ENCODE measurements around the gene ATPAF1.

Gene ATPAF1

DNA sequence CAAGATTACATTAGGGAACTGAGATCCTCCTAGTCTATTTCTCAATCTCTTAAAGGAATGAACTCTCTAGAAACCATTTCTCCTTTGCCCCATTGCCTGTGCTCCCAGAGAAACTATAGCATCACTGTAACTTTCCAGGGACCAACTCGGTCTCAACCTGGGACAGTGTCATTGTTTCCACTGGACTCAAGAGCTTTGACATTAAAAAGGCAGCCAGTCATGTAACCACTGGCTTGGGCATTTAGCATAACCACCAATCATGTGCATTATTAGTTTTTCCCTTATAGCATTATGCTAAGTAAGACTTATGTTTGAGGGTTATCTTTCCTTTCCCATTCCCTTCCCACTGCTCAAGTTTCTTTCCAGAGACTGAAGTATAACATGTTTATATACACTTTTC is 21.7 kb upstream of the ATPAF1 start:
- FAIRE-seq (no peak), DNase-seq (ENCODE audit: insufficient read length, low spot score) (no peak)
- TF ChIP-seq POLR2A (IDR thresholded peaks at IDR 0.05; ENCODE audit: low read depth, low read length): no peak

DNA sequence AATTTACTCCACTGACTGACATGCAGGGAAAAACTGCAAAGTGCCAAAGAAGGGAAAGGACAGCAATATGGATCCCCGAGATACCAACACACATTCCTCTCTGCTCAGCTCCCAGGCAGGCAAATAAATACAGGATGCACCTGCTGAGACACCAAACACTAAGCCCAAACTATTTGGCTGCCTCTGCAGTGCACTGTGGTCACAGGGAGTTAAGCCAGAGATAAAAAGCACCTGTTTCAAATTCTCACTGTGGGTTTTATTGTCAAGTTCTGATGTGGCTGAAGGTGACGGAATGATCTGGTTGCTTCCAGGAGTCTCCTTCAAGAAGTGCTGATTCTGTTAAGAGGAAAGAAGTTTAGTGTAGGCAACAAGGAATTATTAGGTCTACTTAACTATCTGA is 21.2 kb upstream of the ATPAF1 start:
- no peak for TF ChIP-seq POLR2A (IDR thresholded peaks at IDR 0.05; ENCODE audit: low read depth, low read length)
- FAIRE-seq: no peak

DNA sequence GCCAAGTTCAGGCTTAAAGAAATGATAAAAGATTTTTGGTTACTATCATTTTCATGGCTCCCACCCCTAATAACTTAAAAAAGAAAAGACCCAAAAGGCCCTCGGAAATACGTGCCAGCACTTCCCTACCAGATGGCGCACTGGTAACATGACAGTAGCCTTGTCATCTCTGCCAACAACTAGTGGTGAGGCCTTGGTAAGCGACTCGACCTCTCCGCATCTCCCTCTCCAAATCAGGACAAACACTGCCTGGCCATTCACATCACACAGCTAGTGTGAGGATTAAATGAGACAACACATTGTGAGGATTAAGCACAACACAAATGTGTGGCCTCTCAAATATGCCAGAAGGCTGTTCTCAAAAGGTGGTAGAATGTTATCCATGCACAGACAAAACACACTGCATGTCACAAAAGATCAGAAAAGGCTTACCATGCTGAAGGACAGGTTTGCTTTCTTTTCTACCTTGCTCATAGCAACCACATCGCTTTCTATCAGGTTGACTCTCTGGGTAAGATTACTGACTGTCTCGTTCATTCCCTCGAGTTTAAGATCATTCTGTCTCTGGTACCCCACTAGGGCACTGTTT is 19.9 kb upstream of the ATPAF1 start:
- TF ChIP-seq POLR2A (IDR thresholded peaks at IDR 0.05; ENCODE audit: low read depth, low read length): no peak
- DNase-seq (ENCODE audit: insufficient read length, low spot score): no peak
- no peak for FAIRE-seq

More for the DNA sequence above, 21.2 kb upstream of the ATPAF1 start:
- no peak for DNase-seq (ENCODE audit: insufficient read length, low spot score)

DNA sequence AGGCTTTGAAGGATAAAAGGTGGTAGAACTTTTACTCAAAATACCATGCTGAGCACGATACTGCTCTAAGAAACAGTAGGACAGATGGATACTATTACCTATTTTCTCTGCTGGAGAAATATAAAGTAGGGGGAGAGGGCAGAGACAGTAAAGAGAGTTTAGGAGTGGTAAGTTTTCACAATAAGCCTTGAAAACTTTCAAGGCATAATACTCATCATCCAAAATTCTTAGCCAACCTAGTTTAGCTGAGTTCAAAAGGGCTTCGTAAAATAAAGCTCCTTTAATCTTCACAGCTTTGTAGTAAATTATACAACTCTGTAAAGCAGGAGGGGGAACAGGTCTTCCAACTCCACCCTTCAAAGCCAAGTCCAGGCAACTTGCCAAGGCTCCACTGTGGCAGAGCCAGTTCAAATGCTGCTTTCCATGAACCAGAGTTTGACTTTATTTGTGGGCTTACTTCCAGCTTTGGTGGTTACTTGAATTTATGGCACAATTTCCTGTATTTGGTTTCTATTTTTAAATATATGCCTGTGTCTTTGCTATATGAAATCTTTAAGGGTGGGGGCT is 19.0 kb upstream of the ATPAF1 start:
- FAIRE-seq (no peak), DNase-seq (ENCODE audit: insufficient read length, low spot score) (no peak)
- no peak for TF ChIP-seq POLR2A (IDR thresholded peaks at IDR 0.05; ENCODE audit: low read depth, low read length)

DNA sequence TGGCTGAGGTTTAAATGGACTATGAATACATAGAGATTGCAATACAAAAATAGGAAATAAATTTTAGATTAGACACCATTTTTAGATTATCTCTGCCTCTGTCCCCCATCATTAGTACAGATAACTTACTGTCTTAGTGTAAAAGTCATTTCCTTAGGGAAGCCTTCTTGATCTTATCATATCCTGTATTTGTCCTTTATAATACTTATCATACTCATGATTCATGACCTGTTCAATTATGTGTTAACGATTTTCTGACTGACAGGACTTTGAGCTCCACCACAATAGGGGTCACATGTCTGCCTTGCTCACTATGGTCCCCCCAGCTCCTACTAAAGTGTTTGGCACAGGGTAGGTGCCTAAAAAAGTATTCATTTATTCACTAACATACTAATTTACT is 18.1 kb upstream of the ATPAF1 start:
- FAIRE-seq: no peak
- no peak for TF ChIP-seq POLR2A (IDR thresholded peaks at IDR 0.05; ENCODE audit: low read depth, low read length)

DNA sequence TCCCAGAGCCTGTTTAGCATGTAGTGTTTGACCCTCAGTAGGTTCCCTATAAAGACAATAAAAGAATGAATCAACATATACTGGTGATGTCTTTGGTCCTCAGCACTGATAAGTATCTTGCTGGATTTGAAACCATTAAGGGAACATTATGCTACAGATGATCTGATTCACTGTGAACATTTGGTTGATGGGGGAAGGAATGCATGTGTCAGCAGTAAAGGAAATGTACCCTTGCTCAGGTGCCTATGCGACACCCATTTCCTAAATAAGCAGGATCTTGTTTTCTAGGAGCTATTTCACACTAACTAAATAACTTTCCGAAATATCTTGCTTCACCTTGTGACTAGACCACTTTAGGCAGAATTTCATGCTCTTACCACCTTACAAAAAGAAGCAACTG is 16.5 kb upstream of the ATPAF1 start:
- FAIRE-seq: peak; percentile 43
- no peak for DNase-seq (ENCODE audit: insufficient read length, low spot score)
- no peak for TF ChIP-seq POLR2A (IDR thresholded peaks at IDR 0.05; ENCODE audit: low read depth, low read length)

More for the DNA sequence above, 18.1 kb upstream of the ATPAF1 start:
- no peak for DNase-seq (ENCODE audit: insufficient read length, low spot score)

DNA sequence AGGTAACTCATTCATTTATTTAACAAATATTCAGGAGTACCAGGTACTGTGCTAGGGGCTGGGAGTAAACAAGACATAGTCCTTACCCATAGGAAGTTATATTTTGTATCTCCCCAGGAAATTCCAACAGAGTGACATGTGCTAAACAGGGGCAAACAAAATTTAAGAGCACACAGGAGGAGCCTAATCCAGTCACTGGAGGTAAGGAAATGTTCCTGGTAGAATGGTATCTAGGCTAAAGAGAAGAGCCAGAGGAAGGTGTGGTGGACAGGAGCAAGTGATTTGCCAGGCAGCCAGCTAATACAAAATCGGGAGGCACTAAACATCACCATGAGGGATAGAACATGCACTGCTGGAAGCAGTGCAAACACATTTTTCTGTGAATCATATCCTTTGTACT is 13.9 kb upstream of the ATPAF1 start:
- FAIRE-seq (no peak), DNase-seq (ENCODE audit: insufficient read length, low spot score) (no peak)
- no peak for TF ChIP-seq POLR2A (IDR thresholded peaks at IDR 0.05; ENCODE audit: low read depth, low read length)

DNA sequence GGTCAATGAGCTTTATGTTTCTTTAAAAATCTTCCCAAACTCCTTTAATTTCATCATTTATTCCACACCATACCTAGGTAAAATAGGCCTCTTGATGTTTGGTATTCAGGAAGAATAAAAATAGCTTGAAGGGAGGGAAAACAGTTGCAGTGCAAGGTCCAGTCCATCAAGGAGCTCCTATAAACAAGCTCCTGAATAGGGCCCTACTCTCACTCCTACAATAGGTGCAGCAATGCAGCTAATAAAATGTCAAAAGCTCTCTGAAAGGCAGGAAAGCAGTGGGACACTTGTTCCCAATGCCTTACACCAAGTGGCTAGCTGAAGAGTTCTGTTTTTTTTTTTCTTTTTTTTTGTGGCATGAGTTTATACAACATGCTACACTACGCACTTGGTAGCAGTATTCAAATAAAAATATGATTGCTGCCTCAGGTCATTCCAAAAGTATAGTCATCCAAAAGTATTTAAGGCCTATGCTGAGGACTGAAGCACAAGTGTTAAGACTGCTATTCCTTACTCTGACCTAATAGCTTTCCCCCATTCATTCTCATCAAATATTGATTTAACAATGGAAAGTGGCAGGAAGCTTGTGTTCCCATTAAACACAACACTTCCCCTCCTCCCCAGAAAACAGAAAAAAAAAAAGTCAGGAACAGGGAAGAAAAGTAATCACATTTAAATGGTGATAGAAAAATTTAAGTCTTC is 13.3 kb upstream of the ATPAF1 start:
- TF ChIP-seq POLR2A (IDR thresholded peaks at IDR 0.05; ENCODE audit: low read depth, low read length): no peak
- DNase-seq (ENCODE audit: insufficient read length, low spot score): no peak
- no peak for FAIRE-seq

DNA sequence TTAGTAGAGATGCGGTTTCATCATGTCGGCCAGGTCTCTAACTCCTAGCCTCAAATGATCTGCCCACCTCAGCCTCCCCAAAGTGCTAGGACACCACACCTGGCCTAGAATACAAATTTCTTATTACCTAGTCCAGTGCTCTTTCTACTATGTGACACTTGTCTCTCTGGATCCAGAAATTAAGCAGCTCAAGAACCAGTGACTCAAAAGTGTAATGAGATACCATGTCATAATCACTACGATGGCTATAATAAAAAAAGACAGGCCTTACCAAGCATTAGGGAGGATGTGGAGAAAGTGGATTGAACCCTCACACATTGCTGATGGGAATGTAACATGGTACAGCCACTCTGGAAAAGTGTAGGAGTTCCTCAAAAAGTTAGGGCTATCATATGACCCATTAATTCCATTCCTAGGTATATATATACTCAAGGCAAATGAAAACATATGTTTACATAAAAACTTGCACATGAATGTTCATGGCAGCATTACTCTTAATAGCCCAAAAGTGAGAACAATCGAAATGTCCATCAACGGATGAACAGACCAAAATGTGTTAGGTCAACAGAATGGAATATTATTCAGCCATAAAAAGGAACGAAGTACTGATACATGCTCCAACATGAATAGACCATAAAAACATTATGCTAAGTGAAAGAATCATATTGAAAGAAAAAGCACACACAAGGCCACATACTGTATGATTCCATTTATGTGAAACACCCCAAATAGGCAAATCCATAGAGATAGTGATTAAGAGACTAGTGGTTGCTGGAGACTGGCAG is 11.8 kb upstream of the ATPAF1 start:
- FAIRE-seq (no peak), DNase-seq (ENCODE audit: insufficient read length, low spot score) (no peak)

DNA sequence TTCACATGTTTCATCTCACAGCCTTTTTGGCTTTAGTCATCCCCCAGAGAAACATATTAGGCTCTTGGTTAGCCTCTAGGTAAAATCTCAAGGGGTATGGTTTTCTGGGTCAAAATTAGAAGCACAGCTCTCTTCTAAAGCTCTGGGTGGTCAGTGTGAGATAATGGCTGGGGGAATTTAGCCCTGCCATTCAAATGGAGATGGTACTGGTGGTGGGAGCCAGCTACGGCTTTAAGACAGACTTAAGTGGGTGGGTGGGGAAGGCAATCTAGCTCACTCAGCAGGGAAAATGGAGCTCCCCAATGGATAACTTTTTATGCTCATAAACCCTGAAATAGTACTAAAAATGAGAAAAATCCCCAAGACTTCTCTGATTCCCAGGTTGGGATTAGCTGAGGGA is 9.2 kb upstream of the ATPAF1 start:
- DNase-seq (ENCODE audit: insufficient read length, low spot score): no peak
- no peak for TF ChIP-seq POLR2A (IDR thresholded peaks at IDR 0.05; ENCODE audit: low read depth, low read length)
- no peak for FAIRE-seq

More for the DNA sequence above, 11.8 kb upstream of the ATPAF1 start:
- no peak for TF ChIP-seq POLR2A (IDR thresholded peaks at IDR 0.05; ENCODE audit: low read depth, low read length)

DNA sequence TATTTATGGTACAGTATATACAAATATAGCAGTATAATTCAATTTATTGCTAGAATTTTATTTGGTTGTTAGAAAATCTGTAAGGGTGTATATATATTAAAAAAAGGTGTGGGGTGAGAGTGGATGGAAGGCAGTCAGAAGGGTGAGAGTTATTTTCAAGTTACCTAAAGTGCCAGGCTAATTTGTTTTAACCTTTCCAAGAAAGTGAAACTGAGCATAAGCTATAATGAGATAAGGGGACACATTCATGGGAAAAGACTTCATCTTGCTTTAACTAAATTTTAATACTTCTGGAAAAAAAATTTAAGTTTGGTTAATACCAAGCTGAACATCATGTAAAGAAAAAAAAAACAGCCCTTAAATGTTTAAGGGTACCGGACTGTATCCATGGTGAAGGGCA is 8.4 kb upstream of the ATPAF1 start:
- no peak for DNase-seq (ENCODE audit: insufficient read length, low spot score)
- TF ChIP-seq POLR2A (IDR thresholded peaks at IDR 0.05; ENCODE audit: low read depth, low read length): no peak
- FAIRE-seq: no peak

DNA sequence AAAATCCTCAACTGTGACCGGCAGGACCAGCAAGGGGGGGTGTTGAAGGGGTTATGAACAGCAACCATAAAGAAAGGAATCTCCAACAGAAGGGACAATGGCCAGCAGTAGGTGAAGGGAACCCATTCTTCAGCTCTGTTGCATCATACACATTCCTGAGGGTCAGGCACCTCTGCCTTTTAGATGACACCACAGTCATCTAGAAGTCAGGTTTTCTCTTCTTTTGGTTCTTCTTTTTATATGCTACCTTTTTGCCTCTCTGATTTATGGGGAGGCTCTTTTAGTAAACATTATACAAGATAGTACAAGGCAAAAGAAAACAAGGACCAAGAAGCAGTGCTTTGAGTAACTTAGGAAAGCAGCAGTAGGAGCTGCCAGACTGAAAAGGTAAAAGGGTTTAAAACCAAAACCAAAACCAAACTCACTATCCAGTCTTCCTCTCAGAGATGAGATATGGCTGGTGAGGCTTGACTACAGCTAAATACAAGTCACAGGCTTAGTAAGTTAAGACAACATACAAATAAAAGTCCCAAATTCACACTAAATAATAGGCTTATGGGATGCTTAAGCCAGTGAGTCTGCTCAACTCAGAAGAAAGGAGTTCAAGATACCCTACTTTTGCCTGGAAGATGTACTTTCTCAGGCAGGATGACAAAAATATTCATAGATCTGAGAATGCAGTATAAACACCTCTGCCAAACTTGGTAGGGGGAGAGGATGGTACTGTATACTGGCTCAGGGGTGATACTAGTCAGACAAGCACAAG is 7.6 kb upstream of the ATPAF1 start:
- TF ChIP-seq POLR2A (IDR thresholded peaks at IDR 0.05; ENCODE audit: low read depth, low read length): no peak
- DNase-seq (ENCODE audit: insufficient read length, low spot score): no peak

DNA sequence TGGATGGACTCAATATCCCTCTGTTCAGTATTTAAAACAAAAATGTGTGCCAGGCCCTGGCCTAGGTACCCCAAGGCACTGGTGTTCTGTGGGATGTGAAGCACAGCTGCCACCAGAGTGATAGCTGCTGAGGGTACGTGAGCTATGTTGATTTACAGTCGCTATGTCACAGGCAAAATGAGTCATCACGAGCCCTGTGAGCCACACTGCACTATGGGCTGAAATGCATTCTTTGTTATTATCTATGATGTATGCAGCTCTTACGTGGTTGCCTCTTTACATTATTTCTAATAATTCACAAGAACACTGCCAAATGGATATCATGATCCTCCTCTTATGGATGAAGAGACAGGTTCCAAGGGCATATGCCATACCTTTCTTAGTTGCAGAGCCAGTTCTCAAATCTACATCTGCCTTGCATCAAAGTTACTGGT is 5.6 kb upstream of the ATPAF1 start:
- peak; percentile 40 for DNase-seq (ENCODE audit: insufficient read length, low spot score)

More for the DNA sequence above, 7.6 kb upstream of the ATPAF1 start:
- FAIRE-seq: no peak

More for the DNA sequence above, 5.6 kb upstream of the ATPAF1 start:
- peak; percentile 86 for FAIRE-seq
- no peak for TF ChIP-seq POLR2A (IDR thresholded peaks at IDR 0.05; ENCODE audit: low read depth, low read length)

Measured in H54 (cell line).